GM06990 (cell line): ENCODE data around the gene CCND1.

ENCODE experiments used
- DNase-seq: peaks from one replicate; pipeline ENCODE4 v3.0.0-alpha.2; 2011; ENCODE audit not compliant: insufficient read length; ENCODE audit errors: extremely low read depth
- H3K27me3 ChIP-seq: replicated peaks from 2 replicates; pipeline ENCODE4 v1.6.0; 2011; ENCODE audit warnings: low read length; ENCODE audit not compliant: control insufficient read depth, insufficient read depth
- H3K36me3 ChIP-seq: 2 replicates; pipeline ENCODE4 v1.5.1; 2011; ENCODE audit warnings: low read length; ENCODE audit not compliant: control insufficient read depth, insufficient read depth
- H3K4me3 ChIP-seq: replicated peaks from 2 replicates; pipeline ENCODE4 v1.5.1; 2011; ENCODE audit warnings: low read depth, mild to moderate bottlenecking, control low read depth, low read length
- TF ChIP-seq, protein P1 (sequence below): IDR thresholded peaks from 2 replicates; pipeline ENCODE4 v1.5.1; 2011; ENCODE audit warnings: low read length, control low read depth, mild to moderate bottlenecking, inconsistent platforms; ENCODE audit not compliant: insufficient read depth, poor library complexity, severe bottlenecking

The CCND1 gene

DNA sequence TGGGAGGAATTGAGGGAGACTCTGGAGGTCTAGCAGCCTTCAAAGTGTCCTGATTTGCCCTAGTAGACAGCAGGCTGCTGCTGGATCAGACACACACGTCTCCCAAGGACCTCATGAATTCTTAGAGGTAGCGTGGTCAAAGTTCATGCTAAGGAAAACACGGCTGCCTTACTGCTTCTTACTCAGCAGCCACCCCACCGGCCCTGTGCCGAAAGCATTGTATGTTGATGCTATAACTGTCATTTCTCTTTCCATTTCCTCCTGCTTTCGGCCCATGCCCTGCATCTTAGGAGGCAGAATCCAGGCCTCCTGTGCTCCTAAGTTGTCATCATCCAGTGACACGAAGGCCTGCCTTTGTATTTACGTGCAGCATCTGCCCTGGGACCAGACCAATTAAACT, 10.5 kb upstream of the CCND1 start:
- Histone ChIP-seq H3K4me3 (no peak overlapping the region), H3K36me3 (no peaks in the 10 kb centered on the region), H3K27me3 (no peaks in the 10 kb centered on the region; the same call in 1 of the 2 replicates)
- TF ChIP-seq, protein P1, sequence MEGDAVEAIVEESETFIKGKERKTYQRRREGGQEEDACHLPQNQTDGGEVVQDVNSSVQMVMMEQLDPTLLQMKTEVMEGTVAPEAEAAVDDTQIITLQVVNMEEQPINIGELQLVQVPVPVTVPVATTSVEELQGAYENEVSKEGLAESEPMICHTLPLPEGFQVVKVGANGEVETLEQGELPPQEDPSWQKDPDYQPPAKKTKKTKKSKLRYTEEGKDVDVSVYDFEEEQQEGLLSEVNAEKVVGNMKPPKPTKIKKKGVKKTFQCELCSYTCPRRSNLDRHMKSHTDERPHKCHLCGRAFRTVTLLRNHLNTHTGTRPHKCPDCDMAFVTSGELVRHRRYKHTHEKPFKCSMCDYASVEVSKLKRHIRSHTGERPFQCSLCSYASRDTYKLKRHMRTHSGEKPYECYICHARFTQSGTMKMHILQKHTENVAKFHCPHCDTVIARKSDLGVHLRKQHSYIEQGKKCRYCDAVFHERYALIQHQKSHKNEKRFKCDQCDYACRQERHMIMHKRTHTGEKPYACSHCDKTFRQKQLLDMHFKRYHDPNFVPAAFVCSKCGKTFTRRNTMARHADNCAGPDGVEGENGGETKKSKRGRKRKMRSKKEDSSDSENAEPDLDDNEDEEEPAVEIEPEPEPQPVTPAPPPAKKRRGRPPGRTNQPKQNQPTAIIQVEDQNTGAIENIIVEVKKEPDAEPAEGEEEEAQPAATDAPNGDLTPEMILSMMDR: no peak
- DNase-seq: no peak

DNA sequence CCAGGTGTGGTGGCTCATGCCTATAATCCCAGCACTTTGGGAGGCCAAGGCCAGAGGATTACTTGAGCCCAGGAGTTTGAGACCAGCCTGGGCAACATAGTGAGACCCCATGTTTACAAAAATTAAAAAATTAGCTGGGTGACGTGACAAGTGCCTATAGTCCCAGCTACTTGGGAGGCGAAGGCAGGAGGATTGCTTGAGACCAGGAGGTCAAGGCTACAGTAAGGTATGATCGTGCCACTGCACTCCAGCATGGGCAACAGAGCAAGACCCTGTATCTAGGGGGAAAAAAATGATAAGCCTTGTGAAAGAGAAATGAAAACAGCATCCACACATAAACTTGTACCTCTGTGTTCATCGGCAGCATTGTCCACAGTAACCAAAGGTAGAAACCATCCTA, 8.1 kb upstream of the CCND1 start:
- DNase-seq: no peak
- Histone ChIP-seq H3K36me3 (no peaks in the 10 kb centered on the region), H3K27me3 (no peaks in the 10 kb centered on the region; the same call in none of the 2 replicates), H3K4me3 (no peak overlapping the region)
- TF ChIP-seq, protein P1: no peak

DNA sequence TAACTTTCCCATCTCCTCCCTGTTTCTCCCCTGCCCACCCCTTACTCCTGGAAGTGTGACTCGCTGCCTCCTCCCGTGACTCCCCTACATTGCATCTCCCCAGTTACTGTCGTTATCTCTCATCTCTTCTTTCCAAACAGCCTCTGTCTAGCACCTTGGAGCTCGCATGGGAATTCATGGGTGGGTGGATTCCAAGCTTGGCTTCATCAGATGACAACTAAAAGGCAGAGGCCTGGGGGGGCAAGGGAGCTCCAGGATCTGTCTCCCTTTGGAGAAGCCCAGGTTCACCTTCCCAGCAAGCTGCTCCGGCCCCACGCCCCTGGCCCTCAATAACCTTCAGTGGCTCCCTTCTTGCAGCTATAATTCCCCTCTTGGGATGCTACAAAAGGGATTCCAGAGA, 6.9 kb upstream of the CCND1 start:
- no peaks in the 10 kb centered on the region for H3K36me3 ChIP-seq
- no peak for DNase-seq
- TF ChIP-seq, protein P1: no peak
- H3K27me3 ChIP-seq: no peaks in the 10 kb centered on the region; the same call in none of the 2 replicates
- H3K4me3 ChIP-seq: no peak overlapping the region

DNA sequence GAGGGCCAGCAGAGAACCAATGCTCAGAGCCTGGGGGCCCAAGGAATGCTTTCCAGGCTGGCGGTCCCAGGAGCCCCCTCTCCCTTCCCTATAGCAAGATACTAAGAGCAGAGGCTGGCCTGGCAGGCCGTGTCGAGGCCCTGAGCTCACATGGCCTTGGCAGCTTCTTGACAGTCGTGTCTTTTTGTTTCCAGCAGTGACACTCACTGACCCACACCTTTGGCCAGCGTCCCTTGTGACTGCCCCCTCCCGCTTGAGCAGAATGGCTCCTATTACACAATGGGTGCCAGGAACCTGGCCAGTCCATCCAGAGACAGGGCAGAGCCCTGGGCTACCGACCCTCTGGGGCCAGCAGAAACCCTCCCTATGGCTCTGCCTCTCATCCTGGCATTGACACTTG, 6.4 kb upstream of the CCND1 start:
- H3K4me3 ChIP-seq: no peak overlapping the region
- H3K36me3 ChIP-seq: no peaks in the 10 kb centered on the region
- DNase-seq: no peak
- TF ChIP-seq, protein P1: no peak
- no peaks in the 10 kb centered on the region; the same call in none of the 2 replicates for H3K27me3 ChIP-seq

DNA sequence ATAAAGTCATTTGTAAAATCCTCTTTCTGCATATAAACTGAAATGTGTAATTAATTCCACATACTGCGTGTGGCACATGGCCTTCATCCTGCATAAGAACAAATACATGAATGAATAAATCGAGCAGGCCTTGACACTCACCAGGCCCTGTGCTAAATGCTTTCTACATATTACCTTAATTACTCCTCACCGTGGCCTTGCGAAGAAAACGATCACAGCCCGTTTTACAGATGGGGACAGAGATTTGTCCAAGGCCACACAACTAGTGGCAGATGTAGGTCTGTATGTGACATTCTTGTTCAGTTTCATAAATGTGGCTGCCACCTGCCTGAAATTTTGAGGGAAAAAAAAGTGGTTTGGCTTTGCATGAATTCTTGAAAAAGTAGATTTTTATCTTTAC, 5.8 kb upstream of the CCND1 start:
- Histone ChIP-seq H3K4me3 (no peak overlapping the region), H3K27me3 (no peaks in the 10 kb centered on the region; the same call in none of the 2 replicates), H3K36me3 (no peaks in the 10 kb centered on the region)
- TF ChIP-seq, protein P1: no peak
- DNase-seq: no peak

DNA sequence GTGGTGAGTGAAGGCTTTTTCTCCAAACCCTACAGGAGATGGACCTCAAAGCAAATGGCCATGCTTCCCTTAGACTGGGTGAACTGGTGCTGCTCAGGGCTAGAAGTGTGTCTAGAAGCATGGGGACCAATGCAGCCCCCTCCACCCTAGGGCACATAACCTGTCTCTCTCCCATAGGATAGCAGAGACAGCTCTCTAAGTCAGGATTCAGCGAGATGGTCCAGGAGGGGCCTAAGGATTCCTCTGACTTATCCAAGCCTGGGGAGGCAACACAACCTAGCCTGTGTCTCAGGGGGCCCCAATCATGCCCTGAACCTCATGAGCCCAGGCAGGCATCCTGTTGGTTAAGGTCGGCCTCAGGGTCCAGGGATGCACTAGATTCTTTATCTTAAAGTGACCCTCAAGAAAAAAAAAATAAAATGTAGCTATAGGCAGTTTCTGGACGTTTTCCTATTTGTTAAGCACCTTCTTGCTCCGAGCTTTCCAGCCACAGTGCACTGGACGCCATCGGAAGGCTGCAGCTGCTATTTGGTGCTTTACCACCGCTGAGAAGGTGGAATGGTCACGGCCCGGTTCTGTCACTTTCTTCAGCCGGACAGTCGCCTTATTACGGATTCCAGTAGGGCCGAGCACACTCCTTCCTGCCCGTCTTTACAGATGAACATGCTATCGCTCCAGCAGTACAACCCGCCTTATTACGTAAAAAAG, 5.0 kb upstream of the CCND1 start:
- Histone ChIP-seq H3K4me3 (no peak overlapping the region), H3K36me3 (no peaks in the 10 kb centered on the region), H3K27me3 (no peaks in the 10 kb centered on the region; the same call in none of the 2 replicates)
- no peak for DNase-seq
- TF ChIP-seq, protein P1: no peak
